Stimulated activated CD4-positive, alpha-beta T cell treated with anti-CD3 and anti-CD28 coated beads, Interleukin-1b, Interleukin-23, amount 100 ng/mL, for 1 hour (primary cell): ENCODE data around the gene GOLPH3.
"Not testable (repeated sequence)": the region's sequence is repeated elsewhere in the genome, so short reads cannot be mapped to it uniquely, and the experiment has no call there.

Experiments used
- DNase-seq, 2 donors: peaks; one replicate each; pipeline ENCODE4 v3.0.0-alpha.2; 2020; ENCODE audit warnings: low read depth in 2 of 2

The GOLPH3 gene

DNA sequence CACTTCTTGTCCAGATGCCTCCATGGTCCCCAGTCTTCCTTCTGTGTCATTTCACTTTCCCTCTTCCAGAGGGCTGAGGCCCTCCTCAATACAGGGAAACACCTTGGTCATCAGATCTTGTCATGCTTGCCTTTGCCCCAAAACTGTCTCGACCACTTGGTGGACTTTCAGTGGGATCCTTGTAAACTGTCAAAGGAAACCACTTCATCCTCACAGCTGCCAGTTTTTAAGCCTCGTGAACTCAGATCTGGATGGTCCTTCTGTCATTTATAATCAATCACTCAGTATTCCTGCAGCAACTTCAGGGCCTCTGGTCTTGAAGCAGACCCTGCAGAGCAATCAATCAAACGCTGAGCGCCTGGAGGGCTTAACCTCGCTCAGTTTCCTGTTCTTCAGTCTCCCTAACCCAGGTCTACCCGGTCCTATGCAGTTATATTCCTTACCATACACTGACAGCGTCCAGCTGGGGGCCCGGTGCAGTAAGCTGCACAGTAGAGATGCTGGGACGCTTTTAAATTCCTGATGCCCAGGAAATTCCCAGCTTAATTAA is 74.6 kb downstream of the GOLPH3 start:
- no peak for DNase-seq

DNA sequence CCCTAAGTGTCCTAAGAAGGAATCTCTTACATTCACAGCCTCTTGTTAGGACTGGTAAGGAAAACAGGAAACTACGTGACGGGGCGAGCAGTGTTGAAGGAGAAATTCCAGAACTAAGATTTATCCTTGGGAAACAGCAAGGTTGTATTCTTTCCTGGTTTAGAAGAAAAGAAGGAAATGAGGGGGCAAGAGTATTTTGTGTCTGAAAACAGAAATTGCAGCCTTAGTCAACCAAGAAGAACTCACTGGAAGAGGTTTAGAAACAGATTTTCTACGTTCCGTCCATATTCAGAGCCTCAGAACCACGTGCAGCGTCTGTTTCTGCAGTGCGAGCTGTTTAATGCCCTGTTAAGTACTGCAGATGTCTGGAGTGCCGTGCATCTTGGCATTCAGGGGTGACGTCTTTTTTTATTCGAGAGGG is 75.2 kb downstream of the GOLPH3 start:
- no peak for DNase-seq

DNA sequence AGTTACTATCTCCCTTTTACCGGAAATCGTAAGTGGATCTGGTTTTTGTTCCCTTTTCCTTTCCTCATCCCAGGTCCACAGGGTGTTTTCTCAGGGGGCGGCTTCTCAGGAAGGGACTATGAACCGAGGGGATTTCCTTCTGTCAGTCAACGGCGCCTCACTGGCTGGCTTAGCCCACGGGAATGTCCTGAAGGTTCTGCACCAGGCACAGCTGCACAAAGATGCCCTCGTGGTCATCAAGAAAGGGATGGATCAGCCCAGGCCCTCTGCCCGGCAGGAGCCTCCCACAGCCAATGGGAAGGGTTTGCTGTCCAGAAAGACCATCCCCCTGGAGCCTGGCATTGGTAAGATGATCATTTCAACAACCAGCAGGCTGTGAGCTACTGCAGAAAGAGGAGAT is 75.8 kb downstream of the GOLPH3 start:
- DNase-seq: no peak

DNA sequence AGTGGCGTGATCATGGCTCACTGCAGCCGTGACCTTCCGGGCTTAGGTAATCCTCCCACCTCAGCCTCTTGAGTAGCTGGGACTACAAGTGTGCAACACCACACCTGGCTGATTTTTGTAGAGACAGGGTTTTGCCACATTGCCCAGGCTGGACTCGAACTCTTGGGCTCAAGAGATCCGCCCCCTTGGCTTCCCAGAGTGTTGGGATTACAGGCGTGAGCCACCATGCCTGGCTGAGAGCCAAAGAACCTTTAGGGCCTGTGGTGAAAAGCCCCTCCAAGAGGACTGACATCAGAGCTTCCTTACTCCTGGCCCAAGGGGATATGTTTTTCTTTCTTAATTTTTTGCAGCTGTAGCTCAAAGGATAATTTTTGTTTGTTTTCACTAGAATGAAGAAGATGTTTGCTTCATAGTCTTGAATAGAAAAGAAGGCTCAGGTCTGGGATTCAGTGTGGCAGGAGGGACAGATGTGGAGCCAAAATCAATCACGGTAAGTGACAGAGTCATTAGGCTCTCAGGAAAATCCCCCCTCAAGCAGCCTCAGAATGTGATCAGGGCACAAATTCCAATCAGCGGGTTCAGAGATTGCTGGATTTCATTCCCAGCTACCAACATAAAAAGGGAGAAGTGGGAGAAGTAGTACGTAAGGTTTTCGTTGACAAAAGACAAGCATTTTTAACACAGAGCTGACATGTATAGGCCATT is 77.1 kb downstream of the GOLPH3 start:
- no peak for DNase-seq

DNA sequence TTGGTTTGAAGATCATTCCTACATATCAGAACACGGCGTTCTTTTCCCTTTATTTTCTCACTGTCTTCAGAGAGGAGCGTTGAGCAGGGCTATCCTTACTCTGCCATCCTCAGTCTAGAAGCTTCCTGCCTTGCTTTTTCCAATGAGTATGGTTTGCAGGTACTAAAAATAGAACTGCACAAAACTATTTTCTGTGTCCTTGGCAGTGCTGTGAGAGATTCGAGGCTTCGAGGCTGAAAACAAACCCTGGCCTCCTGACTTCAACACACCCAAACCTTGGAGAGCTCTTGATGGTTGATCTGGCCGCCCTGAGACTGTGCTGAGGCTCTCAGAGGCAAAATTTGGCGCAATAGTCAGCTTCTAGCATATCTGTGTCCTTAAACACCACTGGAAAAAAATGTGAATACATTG is 78.9 kb downstream of the GOLPH3 start:
- DNase-seq: no peak

DNA sequence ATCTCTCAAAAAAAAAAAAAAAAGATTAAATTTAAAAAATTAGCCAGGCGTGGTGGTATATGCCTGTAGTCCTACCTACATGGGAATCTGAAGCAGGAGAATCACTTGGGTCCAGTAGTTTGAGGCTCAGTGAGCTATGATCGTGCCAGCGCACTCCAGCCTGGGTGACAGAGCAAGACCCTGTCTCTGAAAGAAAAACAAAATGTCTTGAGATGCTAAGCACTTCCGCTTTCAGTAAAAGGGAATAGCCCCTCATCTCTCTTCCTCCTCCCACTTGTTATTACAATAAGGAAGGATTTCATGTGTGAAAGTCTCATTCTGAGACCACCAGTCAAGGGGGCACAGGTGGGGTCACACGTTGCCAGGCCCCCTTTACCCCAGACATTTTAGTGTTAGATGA is 79.4 kb downstream of the GOLPH3 start:
- DNase-seq: no peak

DNA sequence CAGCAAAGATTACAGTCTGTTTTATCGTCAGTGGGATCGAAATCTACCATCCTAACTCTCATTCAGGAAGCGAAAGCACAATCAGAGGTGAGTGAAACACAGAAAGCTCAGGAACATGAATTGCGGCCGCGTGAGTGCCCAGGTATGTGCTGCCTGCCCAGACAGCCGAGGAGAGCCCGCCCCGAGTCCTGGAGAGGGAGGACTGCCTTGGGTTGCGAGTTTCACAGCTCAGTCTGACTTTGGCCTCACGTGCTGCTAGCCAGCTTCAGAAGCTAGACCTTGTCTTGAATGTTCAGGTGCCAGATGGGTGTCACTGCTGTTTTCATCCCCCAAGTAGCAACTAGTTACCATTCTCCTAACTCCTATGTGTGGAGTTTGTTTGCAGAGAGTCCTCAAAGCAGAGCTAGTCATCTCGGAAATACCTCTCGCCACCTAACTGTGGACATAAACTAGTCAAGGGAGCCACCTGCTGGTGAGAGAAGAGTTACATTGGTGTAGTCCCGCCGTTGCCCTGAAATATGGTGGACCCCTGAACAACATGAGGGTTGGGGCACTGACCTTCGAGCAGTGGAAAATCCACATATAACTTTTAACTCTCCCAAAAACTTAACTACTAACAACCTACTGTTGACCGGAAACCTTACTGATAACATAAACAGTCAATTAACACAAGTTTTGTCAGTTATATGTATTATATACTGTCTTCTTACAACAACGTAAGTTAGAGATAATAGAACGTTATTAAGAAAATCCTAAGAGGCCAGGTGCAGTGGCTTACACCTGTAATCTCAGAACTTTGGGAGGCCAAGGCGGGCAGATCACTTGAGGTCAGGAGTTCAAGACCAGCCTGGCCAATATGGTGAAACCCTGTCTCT is 80.9 kb downstream of the GOLPH3 start:
- peak; percentile 13 to 21 for DNase-seq

DNA sequence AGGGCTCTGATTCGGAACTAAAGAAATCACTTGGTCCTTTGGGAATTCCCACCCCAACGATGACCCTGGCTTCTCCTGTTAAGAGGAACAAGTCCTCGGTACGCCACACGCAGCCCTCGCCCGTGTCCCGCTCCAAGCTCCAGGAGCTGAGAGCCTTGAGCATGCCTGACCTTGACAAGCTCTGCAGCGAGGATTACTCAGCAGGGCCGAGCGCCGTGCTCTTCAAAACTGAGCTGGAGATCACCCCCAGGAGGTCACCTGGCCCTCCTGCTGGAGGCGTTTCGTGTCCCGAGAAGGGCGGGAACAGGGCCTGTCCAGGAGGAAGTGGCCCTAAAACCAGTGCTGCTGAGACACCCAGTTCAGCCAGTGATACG is 83.4 kb downstream of the GOLPH3 start:
- DNase-seq: no peak

DNA sequence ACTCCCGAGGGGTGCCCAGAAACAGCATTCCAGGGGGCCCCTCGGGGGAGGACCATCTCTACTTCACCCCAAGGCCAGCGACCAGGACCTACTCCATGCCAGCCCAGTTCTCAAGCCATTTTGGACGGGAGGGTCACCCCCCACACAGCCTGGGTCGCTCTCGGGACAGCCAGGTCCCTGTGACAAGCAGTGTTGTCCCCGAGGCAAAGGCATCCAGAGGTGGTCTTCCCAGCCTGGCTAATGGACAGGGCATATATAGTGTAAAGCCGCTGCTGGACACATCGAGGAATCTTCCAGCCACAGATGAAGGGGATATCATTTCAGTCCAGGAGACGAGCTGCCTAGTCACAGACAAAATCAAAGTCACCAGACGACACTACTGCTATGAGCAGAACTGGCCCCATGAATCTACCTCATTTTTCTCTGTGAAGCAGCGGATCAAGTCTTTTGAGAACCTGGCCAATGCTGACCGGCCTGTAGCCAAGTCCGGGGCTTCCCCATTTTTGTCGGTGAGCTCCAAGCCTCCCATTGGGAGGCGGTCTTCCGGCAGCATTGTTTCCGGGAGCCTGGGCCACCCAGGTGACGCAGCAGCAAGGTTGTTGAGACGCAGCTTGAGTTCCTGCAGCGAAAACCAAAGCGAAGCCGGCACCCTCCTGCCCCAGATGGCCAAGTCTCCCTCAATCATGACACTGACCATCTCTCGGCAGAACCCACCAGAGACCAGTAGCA is 83.9 kb downstream of the GOLPH3 start:
- DNase-seq: no peak

DNA sequence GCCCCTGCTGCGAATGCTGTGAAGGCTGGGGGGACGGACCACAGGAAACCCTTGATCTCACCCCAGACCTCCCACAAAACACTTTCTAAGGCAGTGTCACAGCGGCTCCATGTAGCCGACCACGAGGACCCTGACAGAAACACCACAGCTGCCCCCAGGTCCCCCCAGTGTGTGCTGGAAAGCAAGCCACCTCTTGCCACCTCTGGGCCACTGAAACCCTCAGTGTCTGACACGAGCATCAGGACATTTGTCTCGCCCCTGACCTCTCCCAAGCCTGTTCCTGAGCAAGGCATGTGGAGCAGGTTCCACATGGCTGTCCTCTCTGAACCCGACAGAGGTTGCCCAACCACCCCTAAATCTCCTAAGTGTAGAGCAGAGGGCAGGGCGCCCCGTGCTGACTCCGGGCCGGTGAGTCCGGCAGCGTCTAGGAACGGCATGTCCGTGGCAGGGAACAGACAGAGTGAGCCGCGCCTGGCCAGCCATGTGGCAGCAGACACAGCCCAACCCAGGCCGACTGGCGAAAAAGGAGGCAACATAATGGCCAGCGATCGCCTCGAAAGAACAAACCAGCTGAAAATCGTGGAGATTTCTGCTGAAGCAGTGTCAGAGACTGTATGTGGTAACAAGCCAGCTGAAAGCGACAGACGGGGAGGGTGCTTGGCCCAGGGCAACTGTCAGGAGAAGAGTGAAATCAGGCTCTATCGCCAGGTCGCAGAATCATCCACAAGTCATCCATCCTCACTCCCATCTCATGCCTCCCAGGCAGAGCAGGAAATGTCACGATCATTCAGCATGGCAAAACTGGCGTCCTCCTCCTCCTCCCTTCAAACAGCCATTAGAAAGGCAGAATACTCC is 84.7 kb downstream of the GOLPH3 start:
- DNase-seq: no peak

DNA sequence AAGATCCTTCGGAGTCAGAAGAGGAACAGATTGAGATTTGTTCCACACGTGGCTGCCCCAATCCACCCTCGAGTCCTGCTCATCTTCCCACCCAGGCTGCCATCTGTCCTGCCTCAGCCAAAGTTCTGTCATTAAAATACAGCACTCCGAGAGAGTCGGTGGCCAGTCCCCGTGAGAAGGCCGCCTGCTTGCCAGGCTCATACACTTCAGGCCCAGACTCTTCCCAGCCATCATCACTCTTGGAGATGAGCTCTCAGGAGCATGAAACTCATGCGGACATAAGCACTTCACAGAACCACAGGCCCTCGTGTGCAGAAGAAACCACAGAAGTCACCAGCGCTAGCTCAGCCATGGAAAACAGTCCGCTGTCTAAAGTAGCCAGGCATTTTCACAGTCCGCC is 85.9 kb downstream of the GOLPH3 start:
- no peak for DNase-seq

DNA sequence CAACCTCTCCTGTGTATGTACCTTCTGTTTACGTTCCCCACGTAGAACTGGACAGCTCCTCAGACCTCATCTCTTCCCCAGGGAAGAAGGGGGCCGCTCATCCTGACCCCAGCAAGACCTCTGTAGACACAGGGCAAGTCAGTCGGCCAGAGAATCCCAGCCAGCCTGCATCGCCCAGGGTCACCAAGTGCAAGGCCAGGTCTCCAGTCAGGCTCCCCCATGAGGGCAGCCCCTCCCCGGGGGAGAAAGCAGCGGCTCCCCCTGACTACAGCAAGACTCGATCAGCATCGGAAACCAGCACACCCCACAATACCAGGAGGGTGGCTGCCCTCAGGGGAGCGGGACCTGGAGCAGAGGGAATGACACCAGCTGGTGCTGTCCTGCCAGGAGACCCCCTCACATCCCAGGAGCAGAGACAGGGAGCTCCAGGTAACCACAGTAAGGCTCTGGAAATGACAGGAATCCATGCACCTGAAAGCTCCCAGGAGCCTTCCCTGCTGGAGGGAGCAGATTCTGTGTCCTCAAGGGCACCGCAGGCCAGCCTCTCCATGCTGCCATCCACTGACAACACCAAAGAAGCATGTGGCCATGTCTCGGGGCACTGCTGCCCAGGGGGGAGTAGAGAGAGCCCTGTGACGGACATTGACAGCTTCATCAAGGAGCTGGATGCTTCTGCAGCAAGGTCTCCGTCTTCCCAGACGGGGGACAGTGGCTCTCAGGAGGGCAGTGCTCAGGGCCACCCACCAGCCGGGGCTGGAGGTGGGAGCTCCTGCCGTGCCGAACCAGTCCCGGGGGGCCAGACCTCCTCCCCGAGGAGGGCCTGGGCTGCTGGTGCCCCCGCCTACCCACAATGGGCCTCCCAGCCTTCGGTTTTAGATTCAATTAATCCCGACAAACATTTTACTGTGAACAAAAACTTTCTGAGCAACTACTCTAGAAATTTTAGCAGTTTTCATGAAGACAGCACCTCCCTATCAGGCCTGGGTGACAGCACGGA is 86.7 kb downstream of the GOLPH3 start:
- no peak for DNase-seq

DNA sequence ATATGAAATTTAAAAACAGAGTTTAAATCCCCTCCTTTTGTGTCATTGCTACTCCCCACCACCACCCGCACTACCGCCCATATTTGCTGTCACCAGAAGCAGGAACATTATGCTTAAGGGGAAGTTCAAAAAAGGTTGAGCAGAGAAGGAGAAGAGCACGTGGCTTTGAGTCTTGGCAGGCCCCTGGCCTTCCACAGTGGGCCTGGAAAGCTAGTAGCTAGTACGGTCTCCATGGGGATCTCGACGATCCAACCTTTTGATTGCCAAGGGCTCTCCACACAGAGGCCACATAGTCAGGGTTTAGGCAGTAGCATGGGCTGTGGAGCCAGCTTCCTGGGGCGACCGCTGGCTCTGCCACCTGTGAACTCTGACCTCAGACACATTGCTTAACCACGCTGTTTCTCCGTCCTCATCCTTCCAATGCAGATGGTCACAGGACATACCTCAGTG is 90.1 kb downstream of the GOLPH3 start:
- no peak for DNase-seq

DNA sequence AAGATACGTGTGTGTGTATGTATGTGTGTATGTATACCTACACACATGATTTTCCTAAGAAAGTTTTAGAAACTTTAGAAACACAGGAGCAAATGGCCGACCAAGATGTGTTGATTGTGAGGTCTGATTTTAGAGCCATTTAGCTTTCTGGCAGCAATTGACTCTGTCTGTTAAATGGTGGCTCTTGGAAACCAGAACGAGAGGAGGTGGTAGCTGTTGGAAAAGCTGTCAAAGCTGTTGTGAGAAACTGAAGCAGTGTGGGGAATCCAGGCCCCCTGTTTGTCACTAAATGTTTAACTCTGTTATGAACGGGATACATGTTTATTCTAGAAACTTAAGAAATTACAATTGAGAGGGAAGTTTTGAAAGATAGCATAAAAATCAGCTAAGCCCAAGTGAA is 91.4 kb downstream of the GOLPH3 start:
- no peak for DNase-seq

DNA sequence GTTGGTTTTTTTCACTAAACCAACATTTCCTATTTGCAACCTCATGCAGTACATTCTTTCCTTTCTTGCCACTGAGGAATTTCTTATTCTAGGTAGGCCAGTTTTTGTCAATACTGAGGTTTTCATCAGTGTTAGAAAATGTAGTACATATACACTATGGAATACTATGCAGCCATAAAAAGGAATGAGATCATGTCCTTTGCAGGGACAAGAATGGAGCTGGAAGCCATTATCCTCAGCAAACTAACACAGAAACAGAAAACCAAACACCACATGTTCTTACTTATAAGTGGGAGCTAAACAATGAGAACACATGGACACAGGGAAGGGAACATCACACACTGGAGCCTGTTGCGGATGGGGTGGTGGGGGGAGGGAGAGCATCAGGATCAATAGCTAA is 93.6 kb downstream of the GOLPH3 start:
- DNase-seq: not testable (repeated sequence)

DNA sequence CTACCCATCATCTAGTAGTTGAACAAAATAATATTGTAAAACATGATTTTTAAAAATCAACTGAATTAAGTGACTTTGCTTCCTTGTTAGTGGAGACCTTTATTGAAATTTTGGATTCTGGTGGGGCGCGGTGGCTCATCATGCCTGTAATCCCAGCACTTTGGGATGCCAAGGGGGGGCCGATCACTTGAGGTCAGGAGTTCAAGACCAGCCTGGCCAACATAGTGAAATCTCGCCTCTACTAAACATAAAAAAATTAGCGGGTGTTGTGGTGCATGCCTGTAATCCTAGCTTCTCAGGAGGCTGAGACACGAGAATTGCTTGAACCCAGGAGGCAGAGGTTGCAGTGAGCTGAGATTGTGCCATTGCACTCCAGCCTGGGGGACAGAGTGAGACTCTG is 95.3 kb downstream of the GOLPH3 start:
- DNase-seq: not testable (repeated sequence)

DNA sequence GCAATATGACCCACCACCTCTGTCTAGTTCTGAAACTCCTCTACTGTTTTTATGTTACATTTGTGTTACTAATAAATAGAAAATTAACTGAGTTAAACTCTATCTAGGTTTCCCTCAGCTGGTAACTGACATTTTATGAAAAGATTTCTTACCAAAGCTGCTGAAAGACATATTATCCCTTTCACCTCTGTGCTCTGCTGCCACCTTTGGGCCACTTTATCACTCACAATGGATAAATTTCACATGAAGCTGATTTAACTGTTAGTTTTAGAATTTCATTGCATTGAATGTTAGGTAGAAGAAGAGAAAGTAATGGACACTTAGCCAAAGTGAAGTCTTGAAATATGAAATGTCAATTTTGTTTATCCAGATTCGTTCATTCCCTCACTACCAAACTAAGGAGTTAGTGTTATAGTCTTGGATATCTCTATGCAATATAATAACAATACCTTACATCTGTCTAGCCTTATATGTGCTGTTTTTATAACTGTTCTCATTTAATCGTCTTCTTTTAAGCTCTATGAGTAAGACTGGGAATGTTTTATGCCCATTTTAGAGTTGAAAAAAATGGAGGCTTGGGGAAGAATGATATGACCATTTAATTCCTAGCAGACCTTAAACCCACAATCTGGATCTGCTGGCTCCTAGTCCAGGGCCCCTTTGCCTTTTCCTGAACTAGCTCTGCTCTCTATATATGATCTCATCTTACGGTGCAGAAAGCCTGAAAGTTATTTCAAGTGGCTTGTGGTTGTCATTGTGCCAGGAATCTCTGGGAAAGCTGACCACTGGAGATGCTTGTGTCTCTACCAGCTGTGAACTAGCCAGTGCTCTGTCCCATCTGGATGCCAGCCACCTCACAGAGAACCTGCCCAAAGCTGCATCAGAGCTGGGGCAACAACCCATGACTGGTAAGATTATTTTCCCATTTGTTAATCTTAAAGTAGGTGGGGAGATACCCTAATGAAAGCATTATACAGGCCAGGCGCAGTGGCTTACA is 97.1 kb downstream of the GOLPH3 start:
- peak in 1 of 2 donors; percentile 3 for DNase-seq
